MM.1S (cell line): ENCODE data around the gene YTHDF1.

Experiments
- EZH2 ChIP-seq: fragments of 300-600 bp; sonication (generic); optimal IDR thresholded peaks from 2 replicates; pipeline ENCODE3; 2017; ENCODE audit warnings: low read depth, mild to moderate bottlenecking, antibody characterized with exemption, low read length, mixed read lengths
- EZH2phosphoT487 ChIP-seq: fragments of 300-600 bp; sonication (generic); IDR thresholded peaks from 2 replicates; pipeline ENCODE4 v1.6.1; 2018; ENCODE audit warnings: antibody characterized with exemption, low read length
- TF ChIP-seq, protein P1 (sequence below): fragments of 300-600 bp; sonication (generic); IDR thresholded peaks from 2 replicates; pipeline ENCODE4 v1.5.1; 2016; ENCODE audit warnings: antibody characterized with exemption, low read length, mixed read lengths

DNA sequence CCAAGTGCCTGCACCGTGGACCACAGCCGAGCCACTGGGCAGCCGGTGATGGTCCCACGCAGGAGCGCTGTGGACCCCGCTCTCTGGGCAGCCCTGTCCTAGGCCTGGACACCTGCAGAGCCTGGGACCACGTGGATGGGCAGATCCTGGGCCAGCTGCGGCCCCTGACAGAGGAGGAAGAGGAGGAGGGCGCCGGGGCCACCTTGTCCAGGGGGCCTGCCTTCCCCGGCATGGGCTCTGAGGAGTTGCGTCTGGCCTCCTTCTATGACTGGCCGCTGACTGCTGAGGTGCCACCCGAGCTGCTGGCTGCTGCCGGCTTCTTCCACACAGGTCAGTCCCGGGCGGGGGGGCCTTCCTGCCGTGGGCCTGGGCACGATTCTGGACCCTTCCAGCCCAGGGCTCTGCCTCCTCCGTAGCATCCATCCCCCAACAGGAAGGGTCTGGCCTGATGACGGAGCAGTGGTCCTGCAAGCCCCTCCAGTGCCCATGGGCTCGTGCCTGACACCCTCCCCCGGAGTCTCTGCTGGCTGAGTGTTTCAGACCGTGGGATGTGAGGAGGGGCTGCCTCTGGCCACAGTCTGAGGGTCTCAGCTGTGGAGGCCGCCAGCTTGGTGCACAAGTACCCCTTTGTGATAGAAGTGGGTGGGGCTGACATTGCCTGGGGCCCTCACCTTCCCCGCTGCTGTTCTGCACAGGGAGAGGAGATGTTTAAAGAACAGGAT, 20.3 kb upstream of the YTHDF1 start:
- TF ChIP-seq, protein P1, sequence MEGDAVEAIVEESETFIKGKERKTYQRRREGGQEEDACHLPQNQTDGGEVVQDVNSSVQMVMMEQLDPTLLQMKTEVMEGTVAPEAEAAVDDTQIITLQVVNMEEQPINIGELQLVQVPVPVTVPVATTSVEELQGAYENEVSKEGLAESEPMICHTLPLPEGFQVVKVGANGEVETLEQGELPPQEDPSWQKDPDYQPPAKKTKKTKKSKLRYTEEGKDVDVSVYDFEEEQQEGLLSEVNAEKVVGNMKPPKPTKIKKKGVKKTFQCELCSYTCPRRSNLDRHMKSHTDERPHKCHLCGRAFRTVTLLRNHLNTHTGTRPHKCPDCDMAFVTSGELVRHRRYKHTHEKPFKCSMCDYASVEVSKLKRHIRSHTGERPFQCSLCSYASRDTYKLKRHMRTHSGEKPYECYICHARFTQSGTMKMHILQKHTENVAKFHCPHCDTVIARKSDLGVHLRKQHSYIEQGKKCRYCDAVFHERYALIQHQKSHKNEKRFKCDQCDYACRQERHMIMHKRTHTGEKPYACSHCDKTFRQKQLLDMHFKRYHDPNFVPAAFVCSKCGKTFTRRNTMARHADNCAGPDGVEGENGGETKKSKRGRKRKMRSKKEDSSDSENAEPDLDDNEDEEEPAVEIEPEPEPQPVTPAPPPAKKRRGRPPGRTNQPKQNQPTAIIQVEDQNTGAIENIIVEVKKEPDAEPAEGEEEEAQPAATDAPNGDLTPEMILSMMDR, result no peak
- TF ChIP-seq EZH2phosphoT487 (no peak), EZH2 (no peak)
